Thymus (tissue), 11 donors: Measurements from ENCODE around the gene ZNF783. TPM values are rescaled to one million over a fixed set of nuclear protein-coding genes. Genes with fewer than 3 reads are reported as not detected.
"Not testable (repeated sequence)": the region's sequence is repeated elsewhere in the genome, so short reads cannot be mapped to it uniquely, and the experiment has no call there.

Experiments used
- DNase-seq, 9 donors: peaks; one replicate each; pipeline ENCODE4 v3.0.0-alpha.2; 2013; ENCODE audit warnings: low spot score in 9 of 9, low read depth in 6 of 9, missing footprints in 1 of 9
- H3K27ac ChIP-seq, 2 donors: one replicate each; pipeline ENCODE4 v1.5.1; 2013; ENCODE audit warnings: control low read depth in 1 of 2, low read depth in 1 of 2, low read length in 1 of 2, mild to moderate bottlenecking in 1 of 2, moderate library complexity in 1 of 2
- H3K27me3 ChIP-seq, 2 donors: one replicate each; pipeline ENCODE4 v1.5.1; 2013; ENCODE audit warnings: low read length in 1 of 2; ENCODE audit not compliant: control insufficient read depth in 2 of 2, insufficient read depth in 1 of 2
- H3K36me3 ChIP-seq, 2 donors: one replicate each; pipeline ENCODE4 v1.5.1; 2013; ENCODE audit warnings: low read length in 1 of 2, mild to moderate bottlenecking in 1 of 2, moderate library complexity in 1 of 2; ENCODE audit not compliant: control insufficient read depth in 2 of 2, insufficient read depth in 2 of 2
- H3K4me1 ChIP-seq, 2 donors: one replicate each; pipeline ENCODE4 v1.5.1; 2013; ENCODE audit warnings: low read length in 2 of 2; ENCODE audit not compliant: control insufficient read depth in 2 of 2, insufficient read depth in 2 of 2
- H3K4me3 ChIP-seq, 2 donors: one replicate each; pipeline ENCODE4 v1.5.1; 2013; ENCODE audit warnings: low read length in 2 of 2, control low read depth in 1 of 2, mild to moderate bottlenecking in 1 of 2
- H3K9me3 ChIP-seq, 2 donors: one replicate each; pipeline ENCODE4 v1.5.1; 2013; ENCODE audit warnings: low read length in 1 of 2, mild to moderate bottlenecking in 1 of 2; ENCODE audit not compliant: control insufficient read depth in 2 of 2, insufficient read depth in 1 of 2
- WGBS: extraction: QIAGEN DNeasy Blood & Tissue Kit; methylation state at CpG from one replicate; pipeline ENCODE4 v1.1.7; 2013; 5-methylcytosine and 5-hydroxymethylcytosine counted together
- polyA plus RNA-seq: library from polyadenylated mRNA; stranded (reverse); fragments of 200-250 nt; gene quantifications from one replicate; pipeline ENCODE4 v1.2.3, GENCODE V29; 2013
- total RNA-seq: library from RNA; stranded (reverse); fragments of 120-200 nt; gene quantifications from one replicate; pipeline ENCODE4 v1.2.4, GENCODE V29; 2013
- donor health status: healthy.

The ZNF783 gene
- total and polyA plus RNA-seq, 2 donors = 7.8 to 12.9 TPM

DNA sequence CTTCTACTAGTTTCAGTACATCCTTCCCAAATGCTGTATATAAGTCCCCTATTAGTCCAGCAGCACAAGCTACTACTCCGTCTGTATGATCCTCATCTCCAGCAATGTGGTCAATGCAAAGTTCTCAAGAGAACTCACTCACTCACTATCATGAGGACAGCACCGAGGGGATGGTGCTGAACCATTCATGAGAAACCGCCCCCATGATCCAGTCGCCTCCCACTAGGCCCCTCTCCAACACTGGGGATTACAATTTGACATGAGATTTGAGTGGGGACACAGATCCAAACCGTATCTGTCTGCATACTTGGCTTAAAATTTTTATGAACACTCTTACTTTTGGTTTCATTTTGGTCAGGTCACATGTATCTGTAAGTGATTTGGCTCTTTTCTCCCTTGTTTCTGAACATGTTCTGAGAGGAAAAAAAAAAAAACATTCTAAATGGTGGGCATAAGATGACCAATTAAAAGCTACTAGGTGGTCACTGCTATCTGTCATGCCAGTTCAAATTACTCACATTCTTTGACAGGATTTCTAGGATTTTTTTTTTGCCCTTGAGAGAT lies 60.1 kb downstream of the ZNF783 start:
- no peak overlapping the region for H3K27ac ChIP-seq
- peaks cover 0 to 7% of the 10 kb centered on the region in 2 donors for H3K9me3 ChIP-seq
- WGBS = 77% methylated on average over 5 of the region's 5 CpGs
- no peaks in the 10 kb centered on the region for H3K27me3 ChIP-seq
- no peaks in the 10 kb centered on the region for H3K4me1 ChIP-seq
- H3K36me3 ChIP-seq = no peaks in the 10 kb centered on the region
- no peak for DNase-seq
- H3K4me3 ChIP-seq = no peak overlapping the region

- Histone ChIP-seq H3K9me3 (peaks cover 0 to 7% of the 10 kb centered on the region in 2 donors), H3K27ac (no peak overlapping the region), H3K27me3 (no peaks in the 10 kb centered on the region), H3K4me1 (no peaks in the 10 kb centered on the region), H3K4me3 (no peak overlapping the region), H3K36me3 (no peaks in the 10 kb centered on the region)
- no peak for DNase-seq
Measured at GRCh38 chr7:149322737-149323136, 60.7 kb downstream of the ZNF783 start.

DNA sequence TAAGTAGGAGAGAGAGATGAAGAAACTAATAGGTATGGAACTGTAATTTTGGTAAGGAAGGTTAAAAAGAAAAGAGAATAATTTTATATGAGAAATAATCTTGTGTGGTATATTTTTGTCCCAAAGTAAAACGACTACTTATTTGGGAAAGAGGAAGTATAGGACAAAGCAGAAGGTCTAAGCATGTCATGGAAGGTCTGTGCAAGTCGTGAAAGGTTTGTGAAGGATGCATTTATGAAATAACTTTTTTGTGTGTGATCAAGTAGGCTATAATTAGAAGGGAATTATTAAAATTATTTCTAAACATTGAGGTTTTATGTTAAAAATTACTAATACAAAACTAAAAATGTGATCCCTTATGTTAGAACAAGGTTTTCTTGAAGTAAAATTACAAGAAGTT lies 63.3 kb downstream of the ZNF783 start:
- no peaks in the 10 kb centered on the region for H3K9me3 ChIP-seq
- H3K27me3 ChIP-seq = no peaks in the 10 kb centered on the region
- 51% methylated on average over 2 of the region's 2 CpGs for WGBS
- no peak for DNase-seq
- no peak overlapping the region for H3K27ac ChIP-seq
- no peak overlapping the region for H3K4me3 ChIP-seq
- H3K36me3 ChIP-seq = no peaks in the 10 kb centered on the region
- H3K4me1 ChIP-seq = no peaks in the 10 kb centered on the region

GRCh38 chr7:149329265-149329664 lies 67.3 kb downstream of the ZNF783 start:
- H3K9me3 ChIP-seq = no peaks in the 10 kb centered on the region
- H3K27ac ChIP-seq = no peak overlapping the region
- H3K36me3 ChIP-seq = no peaks in the 10 kb centered on the region
- DNase-seq = no peak
- H3K4me3 ChIP-seq = no peak overlapping the region
- 55% methylated on average over 3 of the region's 3 CpGs for WGBS
- H3K4me1 ChIP-seq = no peaks in the 10 kb centered on the region
- no peaks in the 10 kb centered on the region for H3K27me3 ChIP-seq

DNA sequence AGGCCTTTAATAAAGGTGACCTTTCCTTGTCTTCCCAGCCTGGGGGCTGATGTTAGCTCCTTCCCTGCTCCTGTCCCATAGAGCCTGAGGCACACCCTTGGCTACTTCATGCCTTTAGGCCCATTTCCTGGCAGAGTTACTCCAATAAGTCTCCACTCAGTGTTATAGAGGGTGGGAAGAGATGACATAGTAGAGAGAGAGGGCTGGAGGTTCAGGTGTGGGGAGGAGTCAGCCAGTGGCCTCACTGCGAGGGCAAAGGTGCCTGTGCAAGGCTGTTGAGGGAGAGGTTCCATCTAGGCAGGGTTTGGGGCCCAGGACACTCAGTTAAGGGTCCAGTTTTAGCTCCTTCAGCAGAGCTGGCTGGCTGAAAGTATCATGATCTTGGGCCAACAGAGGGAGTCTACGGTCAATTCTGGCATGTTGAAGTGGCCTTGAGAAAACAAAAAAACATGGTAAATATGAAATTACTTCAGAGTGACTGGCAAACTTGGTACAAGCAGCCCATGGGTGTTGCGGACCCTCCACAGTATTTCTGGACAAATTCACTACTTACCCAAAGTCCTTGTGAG lies 67.9 kb downstream of the ZNF783 start:
- DNase-seq = no peak
- Histone ChIP-seq H3K27me3 (no peaks in the 10 kb centered on the region), H3K27ac (no peak overlapping the region)

DNA sequence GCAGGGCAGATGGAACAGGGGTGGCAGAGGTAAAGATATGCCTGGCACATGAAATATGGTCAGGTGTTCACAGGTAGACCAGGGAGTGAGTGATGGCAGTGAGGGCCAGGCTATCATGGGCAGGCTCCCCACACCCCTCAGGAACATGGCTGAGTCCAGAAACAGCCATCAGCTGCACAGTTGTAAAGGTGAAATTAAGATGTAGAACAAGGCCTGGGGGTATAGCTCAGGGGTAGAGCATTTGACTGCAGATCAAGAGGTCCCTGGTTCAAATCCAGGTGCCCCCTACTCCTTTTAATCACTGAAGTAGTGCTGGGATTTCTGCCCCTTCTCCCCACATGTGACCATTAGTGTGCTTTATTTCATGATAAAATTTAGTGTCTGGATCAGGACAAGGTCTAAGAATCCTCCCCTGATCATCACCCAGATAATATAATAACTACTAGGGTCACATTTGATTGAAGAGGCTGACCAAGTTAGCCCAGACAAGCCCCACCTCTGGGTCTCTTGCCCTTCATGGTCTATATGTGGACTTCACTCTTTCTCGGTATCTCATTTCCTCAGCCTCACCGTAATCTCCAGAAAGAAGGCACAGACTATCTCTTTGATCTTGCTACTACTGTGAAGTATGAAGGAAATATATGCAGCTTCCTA lies 69.0 kb downstream of the ZNF783 start:
- no peaks in the 10 kb centered on the region for H3K4me1 ChIP-seq
- no peak for DNase-seq
- no peaks in the 10 kb centered on the region for H3K9me3 ChIP-seq
- no peak overlapping the region for H3K4me3 ChIP-seq
- WGBS = 88% methylated on average over 2 of the region's 2 CpGs
- no peaks in the 10 kb centered on the region for H3K36me3 ChIP-seq
- H3K27ac ChIP-seq = no peak overlapping the region
- no peaks in the 10 kb centered on the region for H3K27me3 ChIP-seq

More for the DNA sequence above, 67.9 kb downstream of the ZNF783 start:
- H3K4me3 ChIP-seq = no peak overlapping the region
- WGBS = 94% methylated on average over 3 of the region's 3 CpGs
- no peaks in the 10 kb centered on the region for H3K36me3 ChIP-seq
- H3K4me1 ChIP-seq = no peaks in the 10 kb centered on the region
- no peaks in the 10 kb centered on the region for H3K9me3 ChIP-seq

- not testable (repeated sequence) for H3K4me3 ChIP-seq, H3K36me3 ChIP-seq, H3K27ac ChIP-seq, DNase-seq, H3K4me1 ChIP-seq, H3K9me3 ChIP-seq, H3K27me3 ChIP-seq
- WGBS = 90% methylated on average over 16 of the region's 18 CpGs
Measured at GRCh38 chr7:149332602-149333320, 70.8 kb downstream of the ZNF783 start.

DNA sequence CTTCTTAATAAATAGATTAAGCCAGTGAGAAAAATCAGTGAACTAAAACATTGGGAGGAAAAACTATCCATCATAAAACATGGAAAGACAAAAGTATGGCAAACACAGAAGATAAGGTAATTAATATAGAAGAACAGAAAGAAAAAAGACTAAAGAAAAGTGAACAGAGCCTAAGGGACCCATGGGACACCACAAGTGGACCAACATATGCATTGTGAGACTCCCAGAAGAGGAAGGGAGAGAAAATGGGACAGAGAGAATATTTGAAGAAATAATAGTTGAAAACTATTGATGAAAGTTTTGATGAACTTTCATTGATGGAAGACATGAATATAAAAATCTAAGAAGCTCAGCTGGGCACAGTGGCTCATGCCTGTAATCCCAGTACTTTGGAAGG lies 71.3 kb downstream of the ZNF783 start:
- H3K4me1 ChIP-seq = no peaks in the 10 kb centered on the region
- no peak for DNase-seq
- H3K27ac ChIP-seq = no peak overlapping the region
- no peaks in the 10 kb centered on the region for H3K36me3 ChIP-seq
- no peaks in the 10 kb centered on the region for H3K27me3 ChIP-seq
- H3K9me3 ChIP-seq = no peaks in the 10 kb centered on the region
- no peak overlapping the region for H3K4me3 ChIP-seq

DNA sequence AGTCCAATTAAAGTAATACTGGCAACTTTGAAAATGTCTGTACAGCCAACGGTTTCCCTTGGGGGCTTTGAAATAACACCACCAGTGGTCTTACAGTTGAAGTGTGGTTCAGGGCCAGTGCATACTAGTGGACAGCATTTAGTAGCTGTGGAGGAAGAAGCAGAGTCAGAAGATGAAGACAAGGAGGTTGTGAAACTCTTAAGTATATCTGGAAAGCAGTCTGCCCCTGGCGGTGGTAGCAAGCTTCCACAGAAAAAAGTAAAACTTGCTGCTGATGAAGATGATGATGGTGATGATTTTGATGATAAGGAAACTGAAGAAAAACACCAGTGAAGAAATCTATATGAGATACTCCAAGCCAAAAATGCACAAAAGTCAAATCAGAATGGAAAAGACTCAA lies 72.2 kb downstream of the ZNF783 start:
- H3K27ac ChIP-seq = no peak overlapping the region
- no peak for DNase-seq
- no peaks in the 10 kb centered on the region for H3K9me3 ChIP-seq
- no peaks in the 10 kb centered on the region for H3K36me3 ChIP-seq
- H3K4me1 ChIP-seq = no peaks in the 10 kb centered on the region
- WGBS = 91% methylated on average over 2 of the region's 2 CpGs
- H3K27me3 ChIP-seq = no peaks in the 10 kb centered on the region
- no peak overlapping the region for H3K4me3 ChIP-seq
